ACC112 (cell line): ENCODE results near the gene C16orf87.
"Not testable (repeated sequence)": the region's sequence is repeated elsewhere in the genome, so short reads cannot be mapped to it uniquely, and the experiment has no call there.

ENCODE experiments used
- H2AFZ ChIP-seq: fragments of 200-600 bp; sonication (generic); one replicate; pipeline ENCODE4 v1.6.0; 2017; ENCODE audit warnings: antibody characterized with exemption, low read length; ENCODE audit not compliant: unreplicated experiment
- H3K27ac ChIP-seq: fragments of 200-600 bp; sonication (generic); 2 replicates; pipeline ENCODE4 v1.5.1; 2014; ENCODE audit warnings: low read depth, mild to moderate bottlenecking, antibody characterized with exemption, low read length, moderate library complexity
- H3K27me3 ChIP-seq: fragments of 200-600 bp; sonication (generic); 2 replicates; pipeline ENCODE4 v1.6.1; 2014; ENCODE audit warnings: mild to moderate bottlenecking, antibody characterized with exemption, low read length, moderate library complexity, mixed read lengths; ENCODE audit not compliant: insufficient read depth
- H3K36me3 ChIP-seq: fragments of 200-600 bp; sonication (generic); 2 replicates; pipeline ENCODE4 v1.6.1; 2016; ENCODE audit warnings: mild to moderate bottlenecking, antibody characterized with exemption, low read length, moderate library complexity, mixed read lengths; ENCODE audit not compliant: insufficient read depth
- H3K4me1 ChIP-seq: fragments of 200-600 bp; sonication (generic); one replicate; pipeline ENCODE4 v1.6.1; 2016; ENCODE audit warnings: low read length, mixed read lengths; ENCODE audit not compliant: insufficient read depth, unreplicated experiment, control insufficient read depth
- H3K4me3 ChIP-seq: fragments of 200-600 bp; sonication (generic); 2 replicates; pipeline ENCODE4 v1.5.1; 2014; ENCODE audit warnings: mild to moderate bottlenecking, low read depth, low read length
- H3K79me2 ChIP-seq: fragments of 200-600 bp; sonication (generic); one replicate; pipeline ENCODE4 v1.6.0; 2016; ENCODE audit warnings: low read length; ENCODE audit not compliant: control insufficient read depth, unreplicated experiment, insufficient read depth

Gene C16orf87

GRCh38 chr16:46830902-46831647 lies at the start of gene C16orf87:
C16orf87 (minus strand) TSS chr16:46831180; CDS start chr16:46831149, 31 bp downstream.
- Histone ChIP-seq H3K4me3 (peak within 1 kb of the TSS; percentile 93), H3K79me2 (peaks cover 42% of the 10 kb centered on the region), H3K4me1 (peaks cover 19% of the 10 kb centered on the region), H3K27me3 (no peaks in the 10 kb centered on the region), H3K36me3 (no peaks in the 10 kb centered on the region), H2AFZ (peak within 1 kb of the TSS; percentile 89), H3K27ac (peak within 1 kb of the TSS; percentile 84)

DNA sequence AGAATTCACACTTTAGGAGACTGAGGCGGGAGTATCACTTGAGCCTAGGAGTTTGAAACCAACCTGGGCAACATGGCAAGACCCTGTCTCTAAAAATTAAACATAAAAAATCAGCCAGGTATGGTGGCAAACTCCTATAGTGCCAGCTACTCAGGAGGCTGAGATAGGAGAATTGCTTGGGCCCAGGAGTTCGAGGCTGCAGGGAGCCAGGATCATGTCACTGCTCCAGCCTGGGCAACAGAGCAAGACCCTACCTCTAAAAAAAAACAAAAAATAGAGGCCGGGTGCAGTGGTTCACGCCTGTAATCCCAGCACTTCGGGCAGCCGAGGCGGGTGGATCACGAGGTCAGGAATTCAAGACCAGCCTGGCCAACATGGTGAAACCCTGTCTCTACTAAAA lies 44.3 kb upstream of the C16orf87 start:
- no peak overlapping the region for H2AFZ ChIP-seq
- no peaks in the 10 kb centered on the region for H3K27me3 ChIP-seq
- H3K79me2 ChIP-seq, result no peaks in the 10 kb centered on the region
- no peaks in the 10 kb centered on the region for H3K4me1 ChIP-seq
- H3K4me3 ChIP-seq, result no peak overlapping the region
- H3K27ac ChIP-seq, result no peak overlapping the region
- no peaks in the 10 kb centered on the region for H3K36me3 ChIP-seq

GRCh38 chr16:46873201-46873600 lies 42.2 kb upstream of the C16orf87 start:
- no peaks in the 10 kb centered on the region for H3K27me3 ChIP-seq
- no peaks in the 10 kb centered on the region for H3K4me1 ChIP-seq
- H3K36me3 ChIP-seq, result no peaks in the 10 kb centered on the region
- H3K79me2 ChIP-seq, result no peaks in the 10 kb centered on the region
- H3K27ac ChIP-seq, result no peak overlapping the region
- H2AFZ ChIP-seq, result no peak overlapping the region
- H3K4me3 ChIP-seq, result no peak overlapping the region

DNA sequence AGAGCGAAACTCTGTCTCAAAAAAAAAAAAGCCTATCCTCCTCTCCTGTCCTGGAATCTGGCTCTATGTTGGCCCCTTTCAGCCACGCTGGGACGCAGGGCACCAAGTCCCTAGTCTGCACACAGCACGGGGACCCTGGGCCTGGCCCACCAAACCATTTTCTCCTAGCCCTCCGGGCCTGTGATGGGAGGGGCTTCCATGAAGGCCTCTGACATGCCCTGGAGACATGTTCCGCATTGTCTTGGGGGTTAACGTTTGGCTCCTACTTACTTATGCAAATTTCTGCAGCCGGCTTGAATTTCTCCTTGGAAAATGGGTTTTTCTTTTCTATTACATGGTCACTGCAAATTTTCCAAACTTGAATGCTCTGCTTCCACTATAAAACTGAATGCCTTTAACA lies 40.6 kb upstream of the C16orf87 start:
- Histone ChIP-seq H3K4me3 (no peak overlapping the region), H3K4me1 (no peaks in the 10 kb centered on the region)

DNA sequence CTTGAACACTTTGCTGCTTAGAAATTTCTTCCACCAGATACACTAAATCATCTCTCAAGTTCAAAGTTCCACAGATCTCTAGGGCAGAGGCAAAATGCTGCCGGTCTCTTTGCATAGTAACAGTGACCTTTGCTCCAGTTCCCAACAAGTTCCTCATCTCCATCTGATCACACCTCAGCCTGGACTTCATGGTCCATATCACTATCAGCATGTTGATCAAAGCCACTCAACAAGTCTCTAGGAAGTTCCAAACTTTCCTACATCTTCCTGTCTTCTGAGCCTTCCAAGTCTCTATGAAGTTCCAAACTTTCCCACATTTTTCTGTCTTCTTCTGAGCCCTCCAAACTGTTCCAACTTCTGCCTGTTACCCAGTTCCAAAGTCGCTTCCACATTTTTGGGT lies 37.9 kb upstream of the C16orf87 start:
- H3K36me3 ChIP-seq, H3K4me1 ChIP-seq, H3K79me2 ChIP-seq, H3K27ac ChIP-seq, H3K4me3 ChIP-seq, H2AFZ ChIP-seq, H3K27me3 ChIP-seq: not testable (repeated sequence)

More for the DNA sequence above, 40.6 kb upstream of the C16orf87 start:
- Histone ChIP-seq H3K36me3 (no peaks in the 10 kb centered on the region), H3K27ac (no peak overlapping the region), H3K79me2 (no peaks in the 10 kb centered on the region), H3K27me3 (no peaks in the 10 kb centered on the region), H2AFZ (no peak overlapping the region)

- not testable (repeated sequence) for H3K4me1 ChIP-seq, H3K27ac ChIP-seq, H3K27me3 ChIP-seq, H3K79me2 ChIP-seq, H2AFZ ChIP-seq, H3K4me3 ChIP-seq, H3K36me3 ChIP-seq
Measured at GRCh38 chr16:46867486-46867885, 36.5 kb upstream of the C16orf87 start.

GRCh38 chr16:46866286-46866685 lies 35.3 kb upstream of the C16orf87 start:
- Histone ChIP-seq H3K4me1 (peaks cover 6% of the 10 kb centered on the region), H3K4me3 (no peak overlapping the region), H3K79me2 (no peaks in the 10 kb centered on the region), H3K27me3 (no peaks in the 10 kb centered on the region), H3K36me3 (no peaks in the 10 kb centered on the region), H3K27ac (no peak overlapping the region), H2AFZ (no peak overlapping the region)

DNA sequence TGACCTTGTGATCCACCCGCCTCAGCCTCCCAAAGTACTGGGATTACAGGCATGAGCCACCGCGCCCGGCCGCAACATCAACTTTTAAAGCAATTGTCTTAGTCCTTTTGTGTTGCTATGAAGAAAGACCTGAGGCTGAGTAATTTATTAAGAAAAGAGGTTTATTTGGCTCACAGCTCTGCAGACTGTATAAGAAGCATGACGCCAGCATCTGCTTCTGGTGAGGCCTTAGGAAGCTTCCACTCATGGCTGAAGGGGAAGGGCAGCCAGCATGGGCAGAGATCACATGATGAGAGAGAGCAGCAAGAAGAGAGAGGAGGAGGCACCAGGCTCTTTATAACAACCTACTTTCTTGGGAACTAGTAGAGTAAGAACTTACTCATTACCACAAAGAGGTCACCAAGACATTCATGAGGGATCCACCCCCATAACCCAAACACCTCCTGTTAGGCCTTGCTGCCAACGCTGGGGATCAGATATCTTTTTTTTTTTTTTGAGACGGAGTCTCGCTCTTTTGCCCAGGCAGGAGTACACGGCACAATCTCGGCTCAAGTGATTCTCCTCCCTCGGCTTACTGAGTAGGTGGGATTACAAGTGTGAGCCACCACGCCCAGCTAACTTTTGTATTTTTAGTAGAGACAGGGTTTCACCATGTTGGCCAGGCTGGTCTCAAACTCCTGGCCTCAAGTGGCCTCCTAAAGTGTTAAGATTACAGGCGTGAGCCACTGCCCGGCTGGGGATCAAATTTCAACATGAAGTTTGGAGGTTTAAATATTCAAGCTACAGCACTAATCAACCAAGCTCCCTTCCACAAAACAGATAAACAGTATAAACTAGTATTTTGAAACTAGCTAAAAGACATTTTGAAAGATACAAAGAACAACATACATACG lies 31.8 kb upstream of the C16orf87 start:
- Histone ChIP-seq H3K36me3 (no peaks in the 10 kb centered on the region), H2AFZ (no peak overlapping the region)

GRCh38 chr16:46859719-46860152 lies 28.8 kb upstream of the C16orf87 start:
- peak overlapping the region; percentile 51 for H3K27ac ChIP-seq
- no peaks in the 10 kb centered on the region for H3K27me3 ChIP-seq
- no peak overlapping the region for H2AFZ ChIP-seq

More for the DNA sequence above, 31.8 kb upstream of the C16orf87 start:
- no peak overlapping the region for H3K27ac ChIP-seq
- no peaks in the 10 kb centered on the region for H3K27me3 ChIP-seq
- H3K4me3 ChIP-seq, result no peak overlapping the region
- no peaks in the 10 kb centered on the region for H3K79me2 ChIP-seq
- peaks cover 17% of the 10 kb centered on the region for H3K4me1 ChIP-seq

GRCh38 chr16:46858151-46858550 lies 27.2 kb upstream of the C16orf87 start:
- Histone ChIP-seq H3K79me2 (no peaks in the 10 kb centered on the region), H2AFZ (no peak overlapping the region), H3K27me3 (no peaks in the 10 kb centered on the region), H3K4me1 (peaks cover 11% of the 10 kb centered on the region), H3K27ac (no peak overlapping the region), H3K4me3 (no peak overlapping the region), H3K36me3 (no peaks in the 10 kb centered on the region)

More at GRCh38 chr16:46859719-46860152, 28.8 kb upstream of the C16orf87 start:
- Histone ChIP-seq H3K4me1 (peaks cover 17% of the 10 kb centered on the region), H3K36me3 (no peaks in the 10 kb centered on the region), H3K4me3 (no peak overlapping the region), H3K79me2 (no peaks in the 10 kb centered on the region)
